Body of pancreas (tissue), 4 donors: ENCODE results near the gene MRPL36.

Source experiments
- POLR2A ChIP-seq, 3 donors: fragments of 450-650 bp; IDR thresholded peaks; one replicate each; pipeline ENCODE4 v1.6.1; 2016; ENCODE audit warnings: antibody characterized with exemption in 3 of 3, mild to moderate bottlenecking in 2 of 3
- TF ChIP-seq, protein P1 (sequence below), 7 experiments: fragments of 450-650 bp in 4 of 7; fragments of 200-600 bp in 3 of 7; sonication (generic) in 3 of 7; IDR thresholded peaks; one replicate each; pipeline ENCODE4 v1.5.1; 2016 to 2019; ENCODE audit warnings: antibody characterized with exemption in 7 of 7

DNA sequence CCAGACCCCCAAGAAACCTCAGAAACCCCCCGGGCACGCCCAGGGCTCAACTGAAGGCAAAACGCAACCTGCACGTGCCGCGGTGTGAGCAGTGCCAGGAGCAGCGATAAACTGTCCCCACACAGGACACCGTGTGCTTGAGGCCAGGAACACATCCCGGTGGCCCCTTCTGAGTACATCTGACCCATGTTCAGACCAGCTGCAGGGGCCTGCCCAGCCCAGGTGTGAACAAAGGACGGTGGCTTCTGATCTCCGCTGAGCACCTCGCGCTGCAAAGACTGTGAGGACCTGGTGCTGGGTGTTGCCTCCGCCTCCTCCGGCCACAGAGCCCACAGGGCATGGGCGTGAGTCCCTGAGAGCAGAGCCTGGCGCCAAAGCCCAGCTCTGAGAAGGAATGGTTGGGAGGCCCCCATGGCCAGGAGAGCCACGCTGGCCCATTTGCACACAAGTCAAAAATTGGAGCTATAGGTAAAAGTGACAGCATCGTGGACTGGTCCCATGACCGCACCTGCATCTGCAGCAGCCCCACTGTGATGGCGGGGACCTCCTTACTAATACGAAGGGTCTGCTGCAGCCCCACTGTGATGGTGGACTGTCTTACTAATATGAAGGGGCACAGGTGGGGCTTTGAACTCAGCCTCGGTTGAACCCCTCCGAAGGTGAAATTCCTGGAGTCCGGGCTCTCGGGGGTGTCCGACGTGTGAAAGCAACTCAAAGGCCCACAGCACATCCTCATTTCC, 33.0 kb upstream of the MRPL36 start:
- no peak for TF ChIP-seq POLR2A (IDR thresholded peaks at IDR 0.05)
- TF ChIP-seq, protein P1, sequence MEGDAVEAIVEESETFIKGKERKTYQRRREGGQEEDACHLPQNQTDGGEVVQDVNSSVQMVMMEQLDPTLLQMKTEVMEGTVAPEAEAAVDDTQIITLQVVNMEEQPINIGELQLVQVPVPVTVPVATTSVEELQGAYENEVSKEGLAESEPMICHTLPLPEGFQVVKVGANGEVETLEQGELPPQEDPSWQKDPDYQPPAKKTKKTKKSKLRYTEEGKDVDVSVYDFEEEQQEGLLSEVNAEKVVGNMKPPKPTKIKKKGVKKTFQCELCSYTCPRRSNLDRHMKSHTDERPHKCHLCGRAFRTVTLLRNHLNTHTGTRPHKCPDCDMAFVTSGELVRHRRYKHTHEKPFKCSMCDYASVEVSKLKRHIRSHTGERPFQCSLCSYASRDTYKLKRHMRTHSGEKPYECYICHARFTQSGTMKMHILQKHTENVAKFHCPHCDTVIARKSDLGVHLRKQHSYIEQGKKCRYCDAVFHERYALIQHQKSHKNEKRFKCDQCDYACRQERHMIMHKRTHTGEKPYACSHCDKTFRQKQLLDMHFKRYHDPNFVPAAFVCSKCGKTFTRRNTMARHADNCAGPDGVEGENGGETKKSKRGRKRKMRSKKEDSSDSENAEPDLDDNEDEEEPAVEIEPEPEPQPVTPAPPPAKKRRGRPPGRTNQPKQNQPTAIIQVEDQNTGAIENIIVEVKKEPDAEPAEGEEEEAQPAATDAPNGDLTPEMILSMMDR (IDR thresholded peaks at IDR 0.05) = no peak
